ENCODE data around the gene SUMO3.

SUMO3 gene

GRCh38 chr21:44817914-44818639, at the start of gene SUMO3:
Gene SUMO3 (minus strand): TSS chr21:44818062. CDS start chr21:44817968, 94 bp downstream.
- DNase-seq: peak; percentile 48

- DNase-seq: no peak
Measured at GRCh38 chr21:44867464-44867863, 49.6 kb upstream of the SUMO3 start.

- DNase-seq: peak; percentile 15
Measured at GRCh38 chr21:44866780-44867179, 48.9 kb upstream of the SUMO3 start.

GRCh38 chr21:44865561-44866280, 47.9 kb upstream of the SUMO3 start:
- DNase-seq: no peak

- no peak for DNase-seq
Measured at GRCh38 chr21:44862869-44863685, 45.2 kb upstream of the SUMO3 start.

DNA sequence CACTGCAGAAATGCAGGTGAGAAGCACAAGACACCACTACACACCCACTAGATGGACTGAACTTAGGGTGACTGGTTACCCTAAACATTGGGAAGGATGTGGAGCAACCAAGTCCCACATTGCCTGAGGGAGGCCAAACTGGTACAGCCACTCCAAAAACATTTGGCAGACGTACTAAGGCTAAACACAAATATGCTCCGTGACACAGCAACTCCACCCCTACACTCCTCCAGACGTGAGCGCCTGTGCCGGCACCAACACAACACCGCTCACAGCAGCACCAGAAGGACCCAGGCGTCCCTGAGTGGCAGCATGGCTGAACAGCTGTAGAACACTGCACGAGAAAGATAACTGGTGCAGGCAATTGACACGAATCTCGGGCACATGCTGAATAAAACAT, 40.9 kb upstream of the SUMO3 start:
- no peak for DNase-seq

DNA sequence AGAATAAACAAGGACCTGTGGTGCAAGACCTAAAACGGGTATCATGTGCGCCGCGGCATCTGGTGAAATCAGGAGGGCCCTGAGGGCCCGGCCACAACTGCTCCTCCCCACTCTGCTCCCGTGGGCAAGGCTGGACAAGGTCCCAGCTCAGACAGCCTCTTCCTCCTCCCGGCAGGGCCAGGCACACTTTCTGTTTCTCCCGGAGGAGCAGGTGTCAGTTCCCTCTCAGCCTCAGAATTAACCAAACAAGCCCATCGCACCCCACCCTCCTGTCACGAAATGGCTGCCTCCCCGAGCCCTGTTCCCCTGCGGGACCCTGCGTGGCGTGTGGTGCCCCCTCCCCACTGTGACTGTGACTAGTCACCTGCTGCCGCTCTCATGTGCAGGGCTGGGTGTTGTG, 40.4 kb upstream of the SUMO3 start:
- no peak for DNase-seq

GRCh38 chr21:44857127-44857892, 39.4 kb upstream of the SUMO3 start:
- DNase-seq: no peak

- DNase-seq: no peak
Measured at GRCh38 chr21:44856131-44856530, 38.3 kb upstream of the SUMO3 start.

DNA sequence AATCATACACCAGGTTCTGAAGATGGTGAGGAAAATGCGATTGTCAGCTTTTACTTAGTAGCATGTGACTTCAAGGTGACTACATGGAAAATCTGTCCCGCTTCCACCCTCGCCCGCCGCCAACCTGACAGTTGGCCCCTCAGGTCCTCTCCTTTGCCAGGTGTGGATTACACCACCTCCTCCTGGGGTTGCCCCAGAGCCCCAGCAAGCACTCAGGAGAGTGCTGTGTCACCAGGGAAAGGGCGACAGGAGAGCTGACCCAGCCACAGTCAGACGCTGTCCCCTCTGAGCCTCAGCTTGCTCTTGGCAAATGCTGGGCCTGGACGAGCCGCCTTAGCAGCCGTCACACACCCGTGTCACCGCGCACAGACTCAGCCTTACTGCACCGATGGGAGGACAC, 37.7 kb upstream of the SUMO3 start:
- DNase-seq: no peak

DNA sequence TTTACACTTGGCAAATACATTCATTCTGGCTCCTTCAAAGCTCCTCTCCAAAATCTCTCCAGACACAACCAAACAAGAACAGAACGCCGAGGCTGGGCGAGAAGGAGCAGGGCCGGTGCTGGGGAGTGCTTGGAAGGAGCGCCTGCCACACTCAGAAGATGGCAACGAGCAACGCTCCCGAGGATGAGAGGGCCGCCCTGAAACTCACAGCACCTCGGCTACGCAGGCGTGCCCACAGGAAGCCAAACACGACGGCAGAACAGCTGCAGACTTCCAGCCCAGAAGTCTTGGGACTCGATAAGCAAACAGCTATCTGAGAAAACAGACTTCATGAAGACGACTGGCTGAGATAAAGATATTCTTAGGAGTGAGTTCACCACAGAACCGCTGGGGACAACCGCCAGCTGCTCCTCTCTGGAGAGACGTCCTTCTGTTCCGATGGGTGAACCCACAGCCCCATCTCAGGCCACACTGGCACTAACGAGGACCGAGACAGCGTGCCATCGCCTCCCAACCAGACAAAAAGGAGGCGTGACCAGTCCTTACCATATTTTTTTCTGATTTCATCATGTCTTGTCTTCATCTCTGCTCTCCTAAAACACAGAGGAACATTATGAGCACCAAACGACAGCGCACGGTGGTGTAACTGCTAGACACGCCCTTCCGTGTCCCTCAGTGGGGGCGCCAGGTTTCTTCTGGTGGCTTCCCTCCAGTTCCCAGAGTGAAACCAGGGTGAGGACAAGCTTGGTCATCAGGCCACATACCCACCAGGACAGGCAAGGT, 37.0 kb upstream of the SUMO3 start:
- no peak for DNase-seq

DNA sequence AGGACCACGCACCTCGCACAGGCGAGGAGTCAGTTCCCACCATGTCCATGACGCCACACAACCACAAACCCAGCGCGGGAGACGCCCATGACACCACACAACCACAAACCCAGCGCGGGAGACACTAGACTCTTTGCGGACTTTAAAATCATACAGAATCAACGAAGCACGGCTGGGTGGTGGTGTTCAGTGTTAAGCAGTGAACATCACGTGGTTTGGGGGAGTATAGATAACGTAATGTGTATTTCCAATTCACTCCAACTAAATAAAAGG, 36.5 kb upstream of the SUMO3 start:
- no peak for DNase-seq

GRCh38 chr21:44853601-44854390, 35.9 kb upstream of the SUMO3 start:
- DNase-seq: no peak

- DNase-seq: no peak
Measured at GRCh38 chr21:44850905-44851657, 33.2 kb upstream of the SUMO3 start.

DNA sequence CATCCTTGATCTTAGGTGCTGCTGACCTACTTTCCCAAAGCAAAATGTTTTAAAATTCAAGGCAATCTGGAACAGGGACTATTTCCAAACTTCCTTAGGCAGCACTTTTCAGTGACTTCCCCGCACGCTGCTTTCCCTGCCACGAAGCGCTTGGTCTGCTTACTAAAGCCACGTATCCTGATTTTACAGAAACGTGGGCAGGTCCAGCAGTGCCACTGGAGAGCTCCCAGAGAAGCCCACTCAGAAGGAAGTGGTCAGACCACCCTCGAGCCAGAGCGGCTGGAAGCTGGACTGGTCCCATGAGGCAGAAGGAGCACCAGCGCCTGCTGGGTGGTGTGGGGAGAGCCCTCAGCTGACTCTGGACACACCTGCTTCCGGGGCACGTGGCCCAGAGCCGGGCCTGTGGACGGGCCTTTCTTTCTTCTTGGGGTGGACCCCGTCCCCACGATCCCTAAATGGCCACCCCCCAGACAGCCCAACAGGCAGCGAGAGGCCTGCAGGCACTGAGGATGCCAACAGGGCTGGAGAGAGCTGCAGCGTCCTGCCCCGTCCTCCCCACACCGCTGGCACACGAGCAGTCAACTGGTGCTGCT, 32.4 kb upstream of the SUMO3 start:
- DNase-seq: no peak

DNA sequence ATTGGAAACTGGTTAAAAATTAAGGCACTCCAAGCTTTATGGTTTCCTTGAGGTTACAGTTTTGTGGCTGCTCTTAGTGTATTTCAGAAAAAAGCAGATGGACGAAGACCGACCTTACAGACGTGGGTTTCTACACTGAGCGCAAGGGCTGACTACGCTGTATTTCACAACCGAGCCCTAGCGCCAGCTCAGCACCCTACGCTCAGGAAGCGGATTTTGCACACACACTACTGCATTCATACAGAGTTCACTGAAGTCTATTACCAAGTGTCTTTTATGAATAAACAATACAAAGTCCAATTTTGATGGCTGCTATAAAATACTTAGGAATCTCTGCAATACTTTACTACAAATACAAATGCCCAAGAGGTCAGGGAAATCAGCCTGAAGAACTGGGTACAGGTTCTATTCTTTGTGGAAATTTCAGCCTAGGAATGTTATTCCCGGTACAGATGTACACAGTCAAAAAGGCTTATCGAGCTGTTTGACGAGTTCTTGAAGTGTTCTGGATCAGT, 31.8 kb upstream of the SUMO3 start:
- DNase-seq: no peak

DNA sequence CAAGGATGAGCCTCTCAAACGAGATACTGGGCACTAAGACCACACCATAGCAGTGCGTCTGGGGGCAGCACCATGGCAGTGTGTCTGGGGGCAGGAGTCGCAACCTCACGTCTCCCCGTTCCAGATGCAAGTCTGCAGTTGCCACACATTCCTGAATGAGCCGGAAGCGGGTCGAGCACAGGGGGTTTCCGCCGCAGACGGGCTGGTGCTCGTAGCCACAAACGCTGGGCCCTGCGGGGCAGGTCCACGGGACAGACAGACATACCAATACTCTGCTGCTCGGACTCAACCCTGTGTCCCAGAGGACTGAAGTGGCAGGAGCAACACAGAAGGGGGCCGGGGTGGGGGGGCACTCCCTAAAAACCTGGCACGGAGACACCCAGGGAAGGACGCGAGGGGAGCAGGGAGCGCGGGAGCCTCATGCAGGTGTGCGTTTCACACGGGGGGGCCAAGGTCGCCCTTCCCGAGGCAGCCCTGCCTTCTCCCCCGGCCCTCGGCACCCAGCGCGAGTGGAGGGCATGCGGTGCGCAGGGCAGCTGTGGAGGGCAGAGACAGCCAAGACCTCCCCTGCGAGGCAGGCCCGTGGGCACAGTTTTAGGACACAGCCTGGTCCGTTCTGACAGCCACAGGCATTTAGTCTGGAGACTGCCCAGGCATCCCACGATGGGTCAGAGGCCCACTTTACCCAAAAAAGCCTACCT, 31.1 kb upstream of the SUMO3 start:
- DNase-seq: no peak

GRCh38 chr21:44847261-44848056, 29.6 kb upstream of the SUMO3 start:
- no peak for DNase-seq
